GM19099 (cell line): ENCODE data around the gene FAM200A.

ENCODE experiments used
- POLR2A ChIP-seq: IDR thresholded peaks from 3 replicates; pipeline ENCODE4 v1.6.1; 2011; ENCODE audit warnings: low read depth; ENCODE audit not compliant: insufficient read length; ENCODE audit errors: extremely low read depth

The FAM200A gene

GRCh38 chr7:99562114-99562784 lies 10.3 kb upstream of the FAM200A start:
- TF ChIP-seq POLR2A: no peak

- TF ChIP-seq POLR2A: no peak
Observed at GRCh38 chr7:99561737-99562051, 9.8 kb upstream of the FAM200A start.

- TF ChIP-seq POLR2A: no peak
Observed at GRCh38 chr7:99560834-99561736, 9.2 kb upstream of the FAM200A start.

GRCh38 chr7:99559175-99559915 lies 7.4 kb upstream of the FAM200A start:
- no peak for TF ChIP-seq POLR2A

GRCh38 chr7:99558306-99559174 lies 6.6 kb upstream of the FAM200A start, which contains the start of gene ZNF655:
ZNF655 (plus strand) TSS chr7:99558642; CDS start chr7:99560560, 1,918 bp downstream.
- TF ChIP-seq POLR2A: peak; percentile 94

- no peak for TF ChIP-seq POLR2A
Observed at GRCh38 chr7:99557940-99558305, 6.0 kb upstream of the FAM200A start.

GRCh38 chr7:99557196-99557607 lies 5.3 kb upstream of the FAM200A start:
- no peak for TF ChIP-seq POLR2A

- no peak for TF ChIP-seq POLR2A
Observed at GRCh38 chr7:99554939-99555338, 3.0 kb upstream of the FAM200A start.

- no peak for TF ChIP-seq POLR2A
Observed at GRCh38 chr7:99553039-99553438, 1.1 kb upstream of the FAM200A start.

GRCh38 chr7:99551334-99551733 lies 580 bp downstream of the FAM200A start:
- no peak for TF ChIP-seq POLR2A

- TF ChIP-seq POLR2A: no peak
Observed at GRCh38 chr7:99543916-99544315, 8.0 kb downstream of the FAM200A start.

- TF ChIP-seq POLR2A: no peak
Observed at GRCh38 chr7:99543081-99543671, 8.7 kb downstream of the FAM200A start.

GRCh38 chr7:99541212-99541611 lies 10.7 kb downstream of the FAM200A start:
- no peak for TF ChIP-seq POLR2A

- no peak for TF ChIP-seq POLR2A
Observed at GRCh38 chr7:99540542-99540941, 11.4 kb downstream of the FAM200A start.

- TF ChIP-seq POLR2A: no peak
Observed at GRCh38 chr7:99539213-99539811, 12.6 kb downstream of the FAM200A start.

GRCh38 chr7:99535667-99536066 lies 16.2 kb downstream of the FAM200A start:
- no peak for TF ChIP-seq POLR2A
